Progenitor cell of endocrine pancreas (in vitro differentiated cells): ENCODE data around the gene TLNRD1. TPM values are rescaled to one million over a fixed set of nuclear protein-coding genes. Genes with fewer than 3 reads are reported as not detected.
A peak's percentile ranks its signal among the peaks of the same experiment; 100 is the strongest.

Experiments used
- DNase-seq: peaks from one replicate; pipeline ENCODE4 v3.0.0; 2021; ENCODE audit warnings: low spot score; ENCODE audit not compliant: unreplicated experiment
- H3K27ac Mint-ChIP-seq: 2 replicates; pipeline ENCODE4 v1.8.0; 2021; ENCODE audit warnings: mild to moderate bottlenecking, moderate library complexity, mixed read lengths
- H3K27me3 Mint-ChIP-seq: 2 replicates; pipeline ENCODE4 v1.8.0; 2021; ENCODE audit warnings: mixed read lengths
- H3K36me3 Mint-ChIP-seq: 2 replicates; pipeline ENCODE4 v1.8.0; 2022; ENCODE audit warnings: mixed read lengths; ENCODE audit not compliant: insufficient read depth
- H3K4me1 Mint-ChIP-seq: 2 replicates; pipeline ENCODE4 v1.8.0; 2021; ENCODE audit warnings: low read depth, mixed read lengths
- H3K4me3 Mint-ChIP-seq: 2 replicates; pipeline ENCODE4 v1.8.0; 2021; ENCODE audit warnings: low read depth, mild to moderate bottlenecking, moderate library complexity, mixed read lengths
- H3K9me3 Mint-ChIP-seq: 2 replicates; pipeline ENCODE4 v1.8.0; 2021; ENCODE audit warnings: low read depth, mixed read lengths
- total RNA-seq: library from RNA; stranded (reverse); gene quantifications from 2 replicates; pipeline ENCODE4 v1.2.1, GENCODE V29; 2021
- TF ChIP-seq, protein P1 (sequence below): fragments of 200-600 bp; sonication (generic); IDR thresholded peaks from one replicate; pipeline ENCODE4 v1.5.0; 2021; ENCODE audit warnings: antibody characterized with exemption, mild to moderate bottlenecking; ENCODE audit not compliant: unreplicated experiment

TLNRD1 gene
- total RNA-seq, 1 donor from 2014 or later, result 14.9 TPM

DNA sequence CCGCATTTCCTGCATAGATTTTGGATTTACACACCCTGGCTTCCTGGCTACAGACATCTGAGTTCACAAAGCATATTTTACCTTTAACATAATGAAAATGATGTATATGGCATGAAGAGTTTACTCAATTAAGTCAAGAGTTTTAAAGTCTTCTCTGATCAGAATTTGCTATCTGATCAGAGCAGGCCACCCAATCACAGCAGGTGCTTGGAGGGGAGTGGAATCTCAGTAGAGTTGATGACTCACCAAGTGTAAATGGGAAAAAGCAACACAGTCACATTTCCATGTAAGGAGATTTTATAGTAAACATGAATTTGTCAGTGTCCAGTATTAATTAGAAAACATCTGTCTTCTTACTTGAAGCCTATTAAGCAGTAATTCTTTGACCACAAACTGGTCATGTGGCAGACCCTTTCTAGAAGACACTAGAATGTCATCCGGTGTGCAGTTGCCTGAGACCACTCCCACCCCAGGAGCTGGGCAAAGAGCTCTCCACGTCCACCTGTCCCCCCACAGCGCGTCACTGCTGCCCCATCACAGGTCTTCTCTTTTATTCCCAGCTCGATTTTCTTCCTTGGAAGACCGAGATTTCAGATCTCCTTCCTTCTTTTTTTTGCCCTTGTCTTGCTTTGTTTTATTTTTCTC is 21.9 kb upstream of the TLNRD1 start:
- peaks cover 19% of the 10 kb centered on the region for H3K36me3 Mint-ChIP-seq
- H3K4me3 Mint-ChIP-seq, result no peak overlapping the region
- TF ChIP-seq, protein P1, sequence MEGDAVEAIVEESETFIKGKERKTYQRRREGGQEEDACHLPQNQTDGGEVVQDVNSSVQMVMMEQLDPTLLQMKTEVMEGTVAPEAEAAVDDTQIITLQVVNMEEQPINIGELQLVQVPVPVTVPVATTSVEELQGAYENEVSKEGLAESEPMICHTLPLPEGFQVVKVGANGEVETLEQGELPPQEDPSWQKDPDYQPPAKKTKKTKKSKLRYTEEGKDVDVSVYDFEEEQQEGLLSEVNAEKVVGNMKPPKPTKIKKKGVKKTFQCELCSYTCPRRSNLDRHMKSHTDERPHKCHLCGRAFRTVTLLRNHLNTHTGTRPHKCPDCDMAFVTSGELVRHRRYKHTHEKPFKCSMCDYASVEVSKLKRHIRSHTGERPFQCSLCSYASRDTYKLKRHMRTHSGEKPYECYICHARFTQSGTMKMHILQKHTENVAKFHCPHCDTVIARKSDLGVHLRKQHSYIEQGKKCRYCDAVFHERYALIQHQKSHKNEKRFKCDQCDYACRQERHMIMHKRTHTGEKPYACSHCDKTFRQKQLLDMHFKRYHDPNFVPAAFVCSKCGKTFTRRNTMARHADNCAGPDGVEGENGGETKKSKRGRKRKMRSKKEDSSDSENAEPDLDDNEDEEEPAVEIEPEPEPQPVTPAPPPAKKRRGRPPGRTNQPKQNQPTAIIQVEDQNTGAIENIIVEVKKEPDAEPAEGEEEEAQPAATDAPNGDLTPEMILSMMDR, result no peak
- H3K4me1 Mint-ChIP-seq, result peaks cover 3% of the 10 kb centered on the region
- no peaks in the 10 kb centered on the region for H3K9me3 Mint-ChIP-seq
- H3K27me3 Mint-ChIP-seq, result no peaks in the 10 kb centered on the region
- no peak for DNase-seq
- H3K27ac Mint-ChIP-seq, result peak overlapping the region; percentile 91

DNA sequence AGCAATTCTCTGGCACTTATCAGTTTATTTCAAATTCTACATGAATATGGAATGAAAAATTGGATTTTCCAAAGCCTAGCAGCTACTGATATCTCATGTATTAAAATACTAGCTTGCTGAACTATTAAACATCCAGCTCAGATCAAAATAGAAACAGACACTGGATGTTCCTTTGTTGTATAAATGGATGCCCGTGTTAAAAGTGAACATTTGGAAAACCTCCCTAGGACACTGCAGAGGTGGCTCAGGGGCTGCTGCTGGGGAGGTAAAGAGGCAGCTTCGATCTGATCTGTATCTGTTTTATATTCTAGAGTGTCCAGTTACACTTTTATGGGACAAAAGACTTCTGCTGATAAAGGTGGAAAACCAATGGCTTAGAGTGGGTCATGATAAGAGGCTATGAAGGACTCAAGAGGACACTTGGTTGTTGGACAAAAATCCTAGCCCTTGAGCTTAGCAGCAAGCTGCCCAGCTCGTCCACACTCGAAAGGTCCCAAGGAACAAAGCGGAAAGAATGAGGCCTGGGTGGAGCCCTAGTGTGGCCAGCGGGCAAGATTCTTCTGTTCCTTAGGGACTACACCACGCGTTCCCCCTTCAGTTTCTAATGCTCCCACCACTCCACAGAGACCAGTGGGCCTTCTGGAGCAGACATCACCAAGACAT is 21.1 kb upstream of the TLNRD1 start:
- H3K4me1 Mint-ChIP-seq, result peaks cover 3% of the 10 kb centered on the region
- no peaks in the 10 kb centered on the region for H3K27me3 Mint-ChIP-seq
- peaks cover 19% of the 10 kb centered on the region for H3K36me3 Mint-ChIP-seq
- H3K27ac Mint-ChIP-seq, result no peak overlapping the region
- TF ChIP-seq, protein P1, result no peak
- no peak overlapping the region for H3K4me3 Mint-ChIP-seq
- no peak for DNase-seq
- H3K9me3 Mint-ChIP-seq, result no peaks in the 10 kb centered on the region

DNA sequence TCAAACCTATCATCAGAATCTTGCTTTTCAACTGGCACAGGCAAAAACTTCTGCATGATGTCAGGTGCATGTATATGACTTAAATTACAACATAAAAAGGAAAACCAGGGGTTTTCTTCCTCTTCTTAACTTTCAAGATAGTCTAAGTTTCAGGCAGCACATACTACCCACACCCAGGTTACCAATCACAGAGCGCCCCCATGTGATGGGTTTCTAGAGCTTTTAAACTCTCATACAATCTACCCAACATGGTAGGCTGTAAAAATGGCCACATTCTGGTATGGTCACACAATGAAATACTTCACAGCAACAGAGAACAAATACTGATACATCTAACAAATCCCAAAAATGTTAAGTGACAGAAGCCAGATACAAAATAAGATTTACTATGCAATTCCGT is 18.5 kb upstream of the TLNRD1 start:
- peaks cover 11% of the 10 kb centered on the region for H3K4me1 Mint-ChIP-seq
- H3K9me3 Mint-ChIP-seq, result no peaks in the 10 kb centered on the region
- no peak overlapping the region for H3K4me3 Mint-ChIP-seq
- TF ChIP-seq, protein P1, result no peak
- H3K27ac Mint-ChIP-seq, result no peak overlapping the region
- peaks cover 19% of the 10 kb centered on the region for H3K36me3 Mint-ChIP-seq
- no peaks in the 10 kb centered on the region for H3K27me3 Mint-ChIP-seq
- DNase-seq, result no peak

DNA sequence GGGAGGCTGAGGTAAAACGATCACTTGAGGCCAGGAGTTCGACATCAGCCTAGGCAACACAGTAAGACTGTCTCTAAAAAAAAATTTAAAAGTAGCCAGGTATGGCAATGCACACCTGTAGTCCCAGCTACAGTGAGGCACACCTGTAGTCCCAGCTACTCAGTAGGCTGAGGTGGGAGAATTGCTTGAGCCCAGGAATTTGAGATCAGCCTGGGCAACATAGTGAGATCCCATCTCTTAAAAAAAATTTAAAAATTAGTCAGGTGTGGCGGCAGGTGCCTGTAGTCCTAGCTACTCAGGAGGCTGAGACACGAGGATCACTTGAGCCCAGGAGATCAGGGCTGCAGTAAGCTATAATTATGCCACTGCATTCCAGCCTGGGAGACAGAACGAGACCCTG is 17.9 kb upstream of the TLNRD1 start:
- TF ChIP-seq, protein P1, result no peak
- H3K27me3 Mint-ChIP-seq, result no peaks in the 10 kb centered on the region
- H3K27ac Mint-ChIP-seq, result no peak overlapping the region
- no peaks in the 10 kb centered on the region for H3K9me3 Mint-ChIP-seq
- no peak overlapping the region for H3K4me3 Mint-ChIP-seq
- H3K36me3 Mint-ChIP-seq, result peaks cover 17% of the 10 kb centered on the region
- no peak for DNase-seq
- peaks cover 8% of the 10 kb centered on the region for H3K4me1 Mint-ChIP-seq

DNA sequence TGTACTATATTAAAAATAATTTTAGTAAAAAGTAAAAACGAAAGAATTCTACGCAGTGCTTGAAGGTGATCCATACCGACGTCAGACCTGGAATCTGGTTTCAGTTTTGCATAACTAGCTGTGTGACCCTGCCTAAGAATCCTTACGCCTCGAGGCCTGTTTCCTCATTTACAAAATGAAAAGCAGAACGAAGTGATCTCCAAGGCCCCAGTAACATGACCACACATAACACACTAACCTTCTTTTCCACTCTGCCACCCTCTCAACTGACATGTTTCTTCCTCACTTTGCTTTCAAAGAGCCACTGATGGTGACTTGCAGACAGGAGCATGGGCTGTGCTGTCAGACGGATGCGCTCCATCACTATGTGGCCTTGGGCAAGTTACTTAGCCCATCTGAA is 15.9 kb upstream of the TLNRD1 start:
- Mint-ChIP-seq H3K27me3 (no peaks in the 10 kb centered on the region), H3K4me1 (peaks cover 19% of the 10 kb centered on the region), H3K9me3 (no peaks in the 10 kb centered on the region), H3K4me3 (no peak overlapping the region), H3K27ac (no peak overlapping the region), H3K36me3 (peaks cover 8% of the 10 kb centered on the region)
- TF ChIP-seq, protein P1, result no peak
- DNase-seq, result no peak
